ENCODE data around the gene LPP.

- TF ChIP-seq, protein P1, sequence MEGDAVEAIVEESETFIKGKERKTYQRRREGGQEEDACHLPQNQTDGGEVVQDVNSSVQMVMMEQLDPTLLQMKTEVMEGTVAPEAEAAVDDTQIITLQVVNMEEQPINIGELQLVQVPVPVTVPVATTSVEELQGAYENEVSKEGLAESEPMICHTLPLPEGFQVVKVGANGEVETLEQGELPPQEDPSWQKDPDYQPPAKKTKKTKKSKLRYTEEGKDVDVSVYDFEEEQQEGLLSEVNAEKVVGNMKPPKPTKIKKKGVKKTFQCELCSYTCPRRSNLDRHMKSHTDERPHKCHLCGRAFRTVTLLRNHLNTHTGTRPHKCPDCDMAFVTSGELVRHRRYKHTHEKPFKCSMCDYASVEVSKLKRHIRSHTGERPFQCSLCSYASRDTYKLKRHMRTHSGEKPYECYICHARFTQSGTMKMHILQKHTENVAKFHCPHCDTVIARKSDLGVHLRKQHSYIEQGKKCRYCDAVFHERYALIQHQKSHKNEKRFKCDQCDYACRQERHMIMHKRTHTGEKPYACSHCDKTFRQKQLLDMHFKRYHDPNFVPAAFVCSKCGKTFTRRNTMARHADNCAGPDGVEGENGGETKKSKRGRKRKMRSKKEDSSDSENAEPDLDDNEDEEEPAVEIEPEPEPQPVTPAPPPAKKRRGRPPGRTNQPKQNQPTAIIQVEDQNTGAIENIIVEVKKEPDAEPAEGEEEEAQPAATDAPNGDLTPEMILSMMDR (conservative IDR thresholded peaks at IDR 0.05), result no peak
- no peak for TF ChIP-seq EZH2 (IDR thresholded peaks at IDR 0.05; ENCODE audit: low read depth)
Observed at GRCh38 chr3:188728371-188728896, 574.5 kb downstream of the LPP start.

All from PC-9 (cell line).